T-cell (primary cell): Measurements from ENCODE around the gene MPZL2. TPM values are rescaled to one million over a fixed set of nuclear protein-coding genes. Genes with fewer than 3 reads are reported as not detected.

Source experiments
- ATAC-seq, 4 experiments: fragments of 200-7000 bp in 3 of 4; fragments of 150-1000 bp in 1 of 4; cut with Tn5 transposase; replicated peaks in 1 of 4; 1 replicate in 3 of 4; 2 replicates in 1 of 4; pipeline ENCODE4 v1.10.0; 2021; ENCODE audit warnings: moderate library complexity in 3 of 4, mild to moderate bottlenecking in 2 of 4, moderate number of reproducible peaks in 1 of 4
- CTCF ChIA-PET, 2 donors: fragments of 300-600 bp; sonication (Branson Sonifier 250); formaldehyde crosslinking; loops; one replicate each; lab custom pipeline; 2022; ENCODE audit warnings: antibody characterized with exemption in 2 of 2; lab: Charles Lee
- POLR2A ChIA-PET, 2 donors: fragments of 300-600 bp; sonication (Branson Sonifier 250); formaldehyde crosslinking; loops; one replicate each; lab custom pipeline; 2022; ENCODE audit warnings: antibody characterized with exemption in 2 of 2; lab: Charles Lee
- DNase-seq, 35 experiments: peaks; one replicate each; pipeline versions ENCODE4 v3.0.0 to v3.0.0-alpha.2; 2013 to 2023
- H3K27ac ChIP-seq: one replicate; pipeline ENCODE4 v1.5.1; 2013; ENCODE audit warnings: low read length
- H3K27me3 ChIP-seq, 2 experiments: replicated peaks in 1 of 2; 1 replicate in 1 of 2; 2 replicates in 1 of 2; pipeline versions ENCODE4 v1.6.1 to v1.7.0; 2013; ENCODE audit warnings: low read length in 1 of 2, mixed read lengths in 1 of 2; ENCODE audit not compliant: control insufficient read depth in 2 of 2, insufficient read depth in 2 of 2; ENCODE audit errors: extremely low read depth in 1 of 2
- H3K36me3 ChIP-seq, 2 donors: 1 replicate in 1 of 2; 2 replicates in 1 of 2; pipeline versions ENCODE4 v1.6.1 to v1.7.0; 2013; ENCODE audit warnings: low read length in 1 of 2; ENCODE audit not compliant: control insufficient read depth in 2 of 2, insufficient read depth in 1 of 2; ENCODE audit errors: extremely low read depth in 1 of 2
- H3K4me1 ChIP-seq, 2 experiments: 1 replicate in 1 of 2; 2 replicates in 1 of 2; pipeline versions ENCODE4 v1.6.1 to v1.7.0; 2013; ENCODE audit warnings: low read length in 2 of 2, mixed read lengths in 1 of 2; ENCODE audit not compliant: insufficient read depth in 2 of 2, control insufficient read depth in 1 of 2; ENCODE audit errors: extremely low read depth in 1 of 2
- H3K4me3 ChIP-seq, 2 donors: 1 replicate in 1 of 2; 2 replicates in 1 of 2; pipeline versions ENCODE4 v1.5.1 to v1.7.0; 2013; ENCODE audit warnings: mild to moderate bottlenecking in 2 of 2, low read length in 1 of 2, moderate library complexity in 1 of 2; ENCODE audit not compliant: control insufficient read depth in 1 of 2; ENCODE audit errors: extremely low read depth in 1 of 2
- H3K9me3 ChIP-seq: 2 replicates; pipeline ENCODE4 v1.7.0; 2013
- H3K27ac Mint-ChIP-seq, 2 donors: one replicate each; pipeline ENCODE4 v1.8.0; 2020 to 2021; ENCODE audit warnings: mild to moderate bottlenecking in 2 of 2, mixed read lengths in 2 of 2
- H3K27me3 Mint-ChIP-seq, 2 donors: one replicate each; pipeline ENCODE4 v1.8.0; 2021 to 2022; ENCODE audit warnings: mixed read lengths in 2 of 2
- H3K36me3 Mint-ChIP-seq: one replicate; pipeline ENCODE4 v1.8.0; 2021; ENCODE audit warnings: mixed read lengths
- H3K4me1 Mint-ChIP-seq, 3 donors: one replicate each; pipeline ENCODE4 v1.8.0; 2020 to 2022; ENCODE audit warnings: mixed read lengths in 3 of 3, mild to moderate bottlenecking in 1 of 3
- H3K4me3 Mint-ChIP-seq, 3 donors: one replicate each; pipeline ENCODE4 v1.8.0; 2020 to 2022; ENCODE audit warnings: mild to moderate bottlenecking in 3 of 3, mixed read lengths in 3 of 3, moderate library complexity in 3 of 3
- H3K9me3 Mint-ChIP-seq, 3 donors: one replicate each; pipeline ENCODE4 v1.8.0; 2020 to 2022; ENCODE audit warnings: mixed read lengths in 3 of 3
- WGBS: methylation state at CpG from one replicate; pipeline ENCODE4 v1.1.5; 2013; ENCODE audit warnings: missing lambda C conversion rate; ENCODE audit not compliant: insufficient coverage; 5-methylcytosine and 5-hydroxymethylcytosine counted together
- total RNA-seq, 35 experiments: library from RNA in 6 of 35; stranded (reverse) in 6 of 35; fragments of 120-200 nt in 1 of 35; gene quantifications; one replicate each; pipeline versions ENCODE4 v1.2.1 to v1.2.4 and lab custom pipeline; 2013 to 2026

Gene MPZL2
- total RNA-seq, 5 donors from 2014 or later (not counting 1 experiment from before 2014, with no cell fraction given) = 0.85 to 5.6 (median 2.0) TPM

GRCh38 chr11:118213781-118214180 is 50.3 kb downstream of the MPZL2 start:
- Histone ChIP-seq H3K27ac (no peak overlapping the region), H3K4me1 (peaks cover 42 to 57% of the 10 kb centered on the region in 2 experiments), H3K4me3 (no peak overlapping the region), H3K36me3 (peaks cover 0 to 42% of the 10 kb centered on the region in 2 donors), H3K9me3 (no peaks in the 10 kb centered on the region), H3K27me3 (no peaks in the 10 kb centered on the region)
- H3K36me3 Mint-ChIP-seq = peaks cover 44% of the 10 kb centered on the region
- peak overlapping the region in 1 of 3 donors; percentile 91 for H3K4me3 Mint-ChIP-seq
- no CpG with 5 or more reads among the region's 2 CpGs for WGBS
- DNase-seq (no peak), ATAC-seq (no peak)
- H3K27me3 Mint-ChIP-seq = no peaks in the 10 kb centered on the region
- ChIA-PET POLR2A (interaction anchor here (0.5 to 1.8 kb wide), 8 partner anchors 11 to 521 kb away, joined by 3 to 10 read pairs (median 4); partner anchors contain the start of genes JAML (in 1 of the 2) and MPZL3 (in 1 of the 2)), CTCF (interaction anchor here (1.1 to 1.3 kb wide), 3 partner anchors 15 to 82 kb away, joined by 3 to 6 read pairs (median 5); no protein-coding TSS in a partner anchor)
- peak overlapping the region; percentile 57 to 91 for H3K27ac Mint-ChIP-seq
- peaks cover 81 to 85% (median 81%) of the 10 kb centered on the region in 3 donors for H3K4me1 Mint-ChIP-seq
- H3K9me3 Mint-ChIP-seq = no peaks in the 10 kb centered on the region

- Histone ChIP-seq H3K4me3 (no peak overlapping the region), H3K27me3 (no peaks in the 10 kb centered on the region), H3K27ac (no peak overlapping the region), H3K9me3 (no peaks in the 10 kb centered on the region), H3K4me1 (peaks cover 42 to 54% of the 10 kb centered on the region in 2 experiments), H3K36me3 (peaks cover 0 to 43% of the 10 kb centered on the region in 2 donors)
- H3K9me3 Mint-ChIP-seq = no peaks in the 10 kb centered on the region
- POLR2A ChIA-PET = interaction anchor here in 1 of 2 donors (1.8 kb wide), 1 partner anchor 13 kb away, joined by 6 read pairs; no protein-coding TSS in a partner anchor
- H3K27me3 Mint-ChIP-seq = no peaks in the 10 kb centered on the region
- H3K4me3 Mint-ChIP-seq = peak overlapping the region in 1 of 3 donors; percentile 91
- H3K36me3 Mint-ChIP-seq = peaks cover 45% of the 10 kb centered on the region
- peaks cover 77 to 79% (median 79%) of the 10 kb centered on the region in 3 donors for H3K4me1 Mint-ChIP-seq
- CTCF ChIA-PET = interaction anchor here in 1 of 2 donors (1.1 kb wide), 1 partner anchor 14 kb away, joined by 3 read pairs; no protein-coding TSS in a partner anchor
- DNase-seq = no peak
- no peak for ATAC-seq
- no CpG with 5 or more reads among the region's 4 CpGs for WGBS
- peak overlapping the region; percentile 20 to 91 for H3K27ac Mint-ChIP-seq
Measured at GRCh38 chr11:118213201-118213600, 50.9 kb downstream of the MPZL2 start.

GRCh38 chr11:118212781-118213191 is 51.3 kb downstream of the MPZL2 start:
- peak overlapping the region in 1 of 3 donors; percentile 91 for H3K4me3 Mint-ChIP-seq

GRCh38 chr11:118212131-118212725 is 51.9 kb downstream of the MPZL2 start:
- ATAC-seq = no peak
- 86% methylated on average over 7 of the region's 7 CpGs for WGBS

More at GRCh38 chr11:118212781-118213191, 51.3 kb downstream of the MPZL2 start:
- WGBS = 85% methylated on average over 2 of the region's 2 CpGs
- H3K27ac ChIP-seq = no peak overlapping the region
- Mint-ChIP-seq H3K27me3 (no peaks in the 10 kb centered on the region), H3K36me3 (peaks cover 49% of the 10 kb centered on the region), H3K9me3 (no peaks in the 10 kb centered on the region), H3K27ac (peak overlapping the region; percentile 20 to 91), H3K4me1 (peaks cover 77 to 79% (median 78%) of the 10 kb centered on the region in 3 donors)
- H3K27me3 ChIP-seq = no peaks in the 10 kb centered on the region
- H3K36me3 ChIP-seq = peaks cover 0 to 46% of the 10 kb centered on the region in 2 donors
- ATAC-seq = no peak
- CTCF ChIA-PET = interaction anchor here in 1 of 2 donors (0.6 to 1.1 kb wide), 2 partner anchors 14 to 49 kb away, joined by 3 read pairs; no protein-coding TSS in a partner anchor
- H3K4me3 ChIP-seq = no peak overlapping the region
- no peak for DNase-seq
- POLR2A ChIA-PET = interaction anchor here in 1 of 2 donors (1.8 kb wide), 1 partner anchor 13 kb away, joined by 6 read pairs; no protein-coding TSS in a partner anchor
- peaks cover 41 to 50% of the 10 kb centered on the region in 2 experiments for H3K4me1 ChIP-seq
- H3K9me3 ChIP-seq = no peaks in the 10 kb centered on the region

GRCh38 chr11:118211006-118211405 is 53.1 kb downstream of the MPZL2 start:
- Mint-ChIP-seq H3K27ac (peak overlapping the region; percentile 41 to 87), H3K9me3 (no peaks in the 10 kb centered on the region), H3K4me1 (peaks cover 65 to 77% (median 77%) of the 10 kb centered on the region in 3 donors), H3K36me3 (peaks cover 58% of the 10 kb centered on the region), H3K27me3 (no peaks in the 10 kb centered on the region), H3K4me3 (no peak overlapping the region)
- ATAC-seq (no peak), DNase-seq (no peak)
- WGBS = no CpG with 5 or more reads among the region's 6 CpGs
- no peaks in the 10 kb centered on the region for H3K27me3 ChIP-seq
- peaks cover 0 to 46% of the 10 kb centered on the region in 2 donors for H3K36me3 ChIP-seq
- H3K27ac ChIP-seq = no peak overlapping the region
- CTCF ChIA-PET = interaction anchor here (0.5 to 1.4 kb wide), 4 partner anchors 11 to 142 kb away, joined by 3 to 6 read pairs (median 5); no protein-coding TSS in a partner anchor
- H3K4me1 ChIP-seq = peaks cover 37 to 45% of the 10 kb centered on the region in 2 experiments
- H3K9me3 ChIP-seq = no peaks in the 10 kb centered on the region
- no peak overlapping the region for H3K4me3 ChIP-seq
- POLR2A ChIA-PET = interaction anchor here in 1 of 2 donors (0.6 to 0.7 kb wide), 2 partner anchors 49 to 86 kb away, joined by 3 read pairs; no protein-coding TSS in a partner anchor

More at GRCh38 chr11:118212131-118212725, 51.9 kb downstream of the MPZL2 start:
- DNase-seq = no peak
- ChIA-PET POLR2A (interaction anchor here in 1 of 2 donors (0.5 to 0.6 kb wide), 2 partner anchors 17 to 264 kb away, joined by 3 to 5 read pairs; no protein-coding TSS in a partner anchor), CTCF (interaction anchor here in 1 of 2 donors (0.6 to 1.4 kb wide), 4 partner anchors 9 to 49 kb away, joined by 3 to 6 read pairs (median 4); partner anchors contain the start of gene JAML)
- H3K4me1 ChIP-seq = peaks cover 37 to 48% of the 10 kb centered on the region in 2 experiments
- Mint-ChIP-seq H3K36me3 (peaks cover 51% of the 10 kb centered on the region), H3K9me3 (no peaks in the 10 kb centered on the region), H3K27ac (peak overlapping the region; percentile 44 to 87), H3K4me3 (no peak overlapping the region), H3K4me1 (peaks cover 75 to 77% (median 76%) of the 10 kb centered on the region in 3 donors), H3K27me3 (no peaks in the 10 kb centered on the region)
- no peak overlapping the region for H3K27ac ChIP-seq
- no peak overlapping the region for H3K4me3 ChIP-seq
- no peaks in the 10 kb centered on the region for H3K27me3 ChIP-seq
- peaks cover 0 to 46% of the 10 kb centered on the region in 2 donors for H3K36me3 ChIP-seq
- no peaks in the 10 kb centered on the region for H3K9me3 ChIP-seq

GRCh38 chr11:118210323-118210722 is 53.8 kb downstream of the MPZL2 start:
- DNase-seq = no peak
- Mint-ChIP-seq H3K36me3 (peaks cover 58% of the 10 kb centered on the region), H3K4me1 (peaks cover 59 to 77% (median 76%) of the 10 kb centered on the region in 3 donors), H3K27ac (peak overlapping the region; percentile 5 to 41), H3K9me3 (no peaks in the 10 kb centered on the region), H3K4me3 (no peak overlapping the region), H3K27me3 (no peaks in the 10 kb centered on the region)
- POLR2A ChIA-PET = interaction anchor here in 1 of 2 donors (0.6 kb wide), 1 partner anchor 87 kb away, joined by 3 read pairs; no protein-coding TSS in a partner anchor
- H3K36me3 ChIP-seq = peaks cover 0 to 52% of the 10 kb centered on the region in 2 donors
- H3K9me3 ChIP-seq = no peaks in the 10 kb centered on the region
- no peak overlapping the region for H3K4me3 ChIP-seq
- H3K27me3 ChIP-seq = no peaks in the 10 kb centered on the region
- ATAC-seq = no peak
- H3K27ac ChIP-seq = no peak overlapping the region
- CTCF ChIA-PET = interaction anchor here in 1 of 2 donors (0.6 kb wide), 1 partner anchor 14 kb away, joined by 3 read pairs; the partner anchor contains the start of gene JAML
- WGBS = 95% methylated on average over 7 of the region's 7 CpGs
- H3K4me1 ChIP-seq = peaks cover 39 to 44% of the 10 kb centered on the region in 2 experiments
